Measurements from ENCODE around the gene MYDGF.
"Not testable (repeated sequence)": the region's sequence is repeated elsewhere in the genome, so short reads cannot be mapped to it uniquely, and the experiment has no call there.

The MYDGF gene

DNA sequence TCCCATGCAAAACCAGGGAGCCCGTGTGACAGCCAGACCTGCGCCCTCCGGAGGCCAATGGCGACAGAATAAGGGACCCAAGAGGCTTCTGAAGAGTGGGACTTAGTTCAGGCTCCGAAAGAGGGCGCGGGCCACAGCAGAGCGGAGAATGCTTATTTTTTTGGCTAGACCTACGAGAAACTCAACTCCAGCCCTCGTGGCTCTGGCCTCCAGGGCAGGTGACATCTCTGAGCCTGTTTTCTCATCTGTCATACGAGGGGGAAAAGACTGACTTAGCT is 30.5 kb upstream of the MYDGF start:
- H3K4me3 ChIP-seq (ENCODE audit: low read depth, low read length), result no peak overlapping the region

DNA sequence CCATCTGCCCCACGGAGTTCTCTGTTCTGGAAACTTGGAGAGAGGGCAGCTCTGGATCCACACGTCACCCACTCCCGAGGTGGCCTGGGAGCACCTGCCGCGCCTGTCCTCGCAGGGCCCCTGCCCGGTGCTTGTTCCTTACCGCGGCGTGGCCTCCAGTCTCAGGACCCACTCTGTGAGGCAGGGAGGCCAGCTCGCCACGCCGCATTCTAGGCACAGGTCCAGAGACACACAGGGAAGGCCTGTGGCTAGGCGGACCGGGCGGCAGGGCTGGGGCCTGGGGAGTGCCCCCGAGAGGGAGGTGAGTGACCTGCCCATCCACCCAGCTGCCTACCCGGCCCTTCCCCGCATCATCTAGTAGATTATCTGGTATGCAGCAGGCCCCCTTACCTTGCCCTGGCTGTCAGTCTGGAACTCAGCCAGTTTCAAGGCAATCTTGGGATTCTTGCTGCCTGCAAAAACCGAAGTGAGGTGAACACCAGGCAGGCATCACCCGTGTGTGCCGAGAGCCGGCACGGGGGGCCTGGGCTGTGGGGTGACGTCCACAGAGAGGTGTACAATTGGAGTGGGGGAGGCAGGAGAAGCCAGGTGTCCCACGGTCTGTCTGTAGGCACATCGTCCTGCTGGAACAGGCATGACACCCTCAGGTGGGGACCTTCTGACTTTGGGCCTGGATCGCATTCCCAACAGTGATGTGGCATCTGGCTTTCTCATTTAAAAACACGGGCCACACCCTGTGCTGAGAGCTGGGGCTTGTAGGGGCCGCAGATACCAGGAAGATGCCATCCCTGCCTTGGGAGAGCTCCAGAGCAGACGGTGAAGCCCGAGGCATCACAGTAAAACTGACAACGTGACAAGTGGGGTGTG is 29.9 kb upstream of the MYDGF start:
- no peak overlapping the region for H3K4me3 ChIP-seq (ENCODE audit: low read depth, low read length)

DNA sequence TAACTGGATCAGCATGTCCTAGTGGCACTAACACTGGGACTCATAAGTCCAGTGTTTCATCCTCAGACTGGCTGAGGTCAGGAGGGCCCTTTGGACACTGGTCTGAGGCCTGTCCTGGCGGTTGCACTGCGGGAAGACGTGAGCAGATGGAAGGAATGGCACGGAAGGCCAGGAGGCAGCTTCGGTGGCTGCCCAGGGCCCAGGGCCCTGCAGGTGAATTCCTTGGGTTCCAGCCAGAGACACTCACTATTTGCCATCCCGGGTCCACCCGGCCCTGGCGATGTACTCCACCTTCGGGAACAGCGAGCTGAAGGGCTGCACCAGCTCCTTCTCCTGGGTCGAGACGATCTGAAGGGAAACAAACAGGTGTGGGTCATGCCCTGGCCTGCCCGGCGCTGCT is 27.2 kb upstream of the MYDGF start:
- H3K4me3 ChIP-seq (ENCODE audit: low read depth, low read length), result no peak overlapping the region

DNA sequence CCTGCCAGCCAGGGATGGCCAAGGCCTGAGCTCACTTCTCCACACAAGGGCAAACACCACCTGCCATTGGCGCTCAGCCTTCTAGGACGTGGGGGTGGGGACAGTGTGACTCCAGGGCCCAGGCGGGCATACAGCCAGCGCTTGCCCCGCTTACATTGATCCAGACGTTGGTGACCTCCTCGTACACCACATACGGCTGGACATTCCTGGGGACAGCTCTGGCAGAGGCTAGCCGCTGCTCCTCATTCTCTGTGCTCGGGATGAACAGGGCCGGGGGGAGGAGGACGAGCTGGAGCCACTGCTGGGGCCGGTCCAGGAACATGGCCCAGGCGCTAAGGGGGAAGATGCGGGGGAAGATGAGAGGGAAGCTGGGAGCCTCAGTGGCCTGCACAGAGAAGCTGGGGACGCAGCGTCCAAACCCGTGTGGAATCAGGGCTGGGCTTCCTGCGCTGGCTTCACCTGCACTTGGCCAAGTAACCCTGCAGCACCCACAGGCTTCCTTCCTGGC is 25.1 kb upstream of the MYDGF start:
- no peak overlapping the region for H3K4me3 ChIP-seq (ENCODE audit: low read depth, low read length)

DNA sequence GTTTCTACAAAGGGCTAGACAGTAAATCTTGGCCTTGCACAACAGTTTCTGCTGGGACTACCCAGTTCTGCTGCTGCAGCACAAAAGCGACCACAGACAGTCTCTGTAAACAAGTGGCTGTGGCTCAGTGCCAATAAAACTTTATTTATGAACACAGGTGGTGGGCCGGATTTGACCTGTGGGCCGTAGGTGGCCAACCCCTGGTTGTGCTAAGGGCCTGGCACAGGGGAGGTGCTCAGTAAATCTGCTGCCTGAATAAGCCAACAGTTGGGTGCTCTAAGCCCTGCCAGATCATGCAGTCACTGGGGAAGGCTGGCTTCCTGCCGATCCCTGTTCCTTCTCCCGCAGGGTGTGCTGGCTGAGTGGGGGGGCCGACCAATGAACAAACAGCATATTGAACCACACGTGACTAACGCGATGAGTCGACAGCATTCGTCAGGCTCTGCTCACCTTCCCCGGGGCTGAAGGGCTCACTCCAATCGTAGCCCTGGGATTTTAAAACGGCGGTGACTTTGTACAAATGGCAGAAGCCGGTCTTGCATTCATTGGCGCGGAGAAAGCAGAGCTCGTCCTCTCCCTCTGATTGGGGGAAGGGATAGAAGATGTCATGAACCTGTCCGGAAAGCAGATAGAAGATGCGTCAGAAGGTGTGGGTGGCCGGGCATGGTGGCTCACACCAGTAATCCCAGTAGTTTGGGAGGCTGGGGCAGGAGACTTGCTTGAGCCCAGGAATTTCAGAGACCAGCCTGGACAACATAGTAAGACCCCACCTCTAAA is 24.3 kb upstream of the MYDGF start:
- H3K4me3 ChIP-seq (ENCODE audit: low read depth, low read length), result no peak overlapping the region

DNA sequence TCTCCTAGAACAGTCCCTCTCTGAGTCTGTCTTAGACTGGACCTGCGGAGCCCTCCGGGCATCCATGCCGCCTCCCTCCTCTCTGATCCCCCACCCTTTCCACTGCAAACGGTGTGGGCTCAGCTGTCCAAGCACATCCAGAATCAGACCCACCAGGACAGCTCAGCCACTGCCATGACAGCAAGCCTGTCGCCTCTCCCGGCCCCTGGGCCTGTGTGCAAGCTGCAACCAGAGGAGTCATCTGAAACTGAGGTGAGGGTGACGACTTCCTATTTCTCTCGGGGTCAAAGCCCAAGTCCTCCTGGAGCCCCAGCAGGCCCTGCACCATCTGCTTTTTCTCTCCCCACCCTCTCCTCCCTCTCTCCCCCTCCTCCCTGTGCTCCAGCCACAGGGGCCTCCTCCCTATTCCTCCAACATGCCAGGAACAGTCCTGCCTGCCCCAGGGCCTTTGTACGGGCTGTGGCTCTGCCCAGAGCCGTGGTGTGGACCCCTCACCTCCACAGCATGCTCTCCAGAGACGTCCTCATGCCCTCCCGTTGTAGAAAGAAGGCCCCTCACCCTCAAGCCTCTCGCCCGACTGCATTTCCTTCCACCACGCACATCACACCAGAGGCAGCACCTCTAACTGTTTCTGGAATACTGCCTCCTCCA is 23.5 kb upstream of the MYDGF start:
- no peak overlapping the region for H3K4me3 ChIP-seq (ENCODE audit: low read depth, low read length)

DNA sequence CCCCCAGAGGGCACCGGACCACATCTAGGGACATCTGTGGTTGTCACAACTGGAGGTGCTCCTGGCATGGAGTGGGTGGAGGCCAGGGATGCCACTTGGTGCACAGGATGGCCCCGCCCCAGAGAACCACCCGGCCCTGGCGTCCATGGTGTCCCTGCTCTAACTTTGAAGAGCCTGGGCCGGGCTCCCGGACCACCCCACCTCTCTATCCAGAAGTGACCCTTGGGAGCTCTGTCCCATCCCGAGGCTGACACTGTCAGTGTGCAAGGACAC is 22.9 kb upstream of the MYDGF start:
- H3K4me3 ChIP-seq (ENCODE audit: low read depth, low read length), result no peak overlapping the region

DNA sequence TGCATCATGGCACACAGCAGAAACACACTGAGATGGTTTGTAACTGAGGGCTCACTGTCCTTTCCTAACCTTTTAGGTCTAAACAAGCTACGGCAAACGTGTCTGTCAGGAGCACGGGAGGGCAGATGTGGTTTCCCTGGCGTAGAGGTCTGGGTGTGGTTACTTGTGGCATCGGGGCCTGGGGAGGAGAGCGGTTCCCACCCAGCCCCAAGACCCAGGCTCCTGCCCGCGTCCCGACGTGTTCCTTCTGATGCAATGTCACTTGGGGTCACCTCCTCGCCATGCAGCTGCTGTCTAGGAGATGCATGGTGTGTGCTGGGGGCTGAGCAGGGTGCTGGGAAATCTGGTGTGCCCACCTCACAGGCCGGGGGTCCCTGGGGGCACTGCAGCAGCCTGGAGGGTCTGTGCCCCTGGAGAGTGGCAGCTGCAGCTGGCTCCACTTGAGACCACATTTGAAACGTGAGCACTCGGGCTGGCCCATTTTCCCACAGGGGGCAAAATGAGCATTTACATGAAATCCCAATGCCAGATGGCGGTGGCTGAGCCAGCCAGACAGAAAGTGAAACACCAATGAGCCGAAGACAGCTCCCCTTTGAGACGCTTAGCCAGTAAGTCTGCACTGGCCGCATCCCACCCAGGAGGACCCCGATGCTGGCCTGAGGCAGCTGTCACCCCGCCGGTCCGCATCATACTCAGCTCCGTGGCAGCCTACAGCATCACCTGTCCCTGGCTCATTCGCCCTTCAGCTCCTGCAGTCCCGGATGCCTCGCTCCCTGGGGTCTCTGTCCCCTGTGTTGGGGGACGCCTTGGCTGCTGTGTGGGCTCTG is 22.3 kb upstream of the MYDGF start:
- H3K4me3 ChIP-seq (ENCODE audit: low read depth, low read length), result no peak overlapping the region

DNA sequence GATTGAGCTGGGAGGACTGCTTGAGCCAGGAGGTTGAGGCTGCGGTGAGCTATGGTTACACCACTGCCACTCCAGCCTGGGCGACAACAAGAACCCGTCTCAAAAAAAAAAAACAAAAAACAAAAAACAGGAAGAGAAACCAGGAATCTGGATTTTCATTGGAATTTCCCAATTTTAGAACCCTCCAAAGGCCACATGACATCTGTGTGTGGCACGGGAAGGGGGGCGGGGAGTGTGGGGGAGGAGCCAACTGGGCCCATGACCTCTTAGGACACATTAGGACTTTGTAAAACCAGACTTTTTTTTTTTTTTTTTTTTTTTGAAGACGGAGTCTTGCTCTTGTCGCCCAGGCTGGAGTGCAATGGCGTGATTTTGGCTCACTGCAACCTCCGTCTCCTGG is 21.2 kb upstream of the MYDGF start:
- no peak overlapping the region for H3K4me3 ChIP-seq (ENCODE audit: low read depth, low read length)

DNA sequence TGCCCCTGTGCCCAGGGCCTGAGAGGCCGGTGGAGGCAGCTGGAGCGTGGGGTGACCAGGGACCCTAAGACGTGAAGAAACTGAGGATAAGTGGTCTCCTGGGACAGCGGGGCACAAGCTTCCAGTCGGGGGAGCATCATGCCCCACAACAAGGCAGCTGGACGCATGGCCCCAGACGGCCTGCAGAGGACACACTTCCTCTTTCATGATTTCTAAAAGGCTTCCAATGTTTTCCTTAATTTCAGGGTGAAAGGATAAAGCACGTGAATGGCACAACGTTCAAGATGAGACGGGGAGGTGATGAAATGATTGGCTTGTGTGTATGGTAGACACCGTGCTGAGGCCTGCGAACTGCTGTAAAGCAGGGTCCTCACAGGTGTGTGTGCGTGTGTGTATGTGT is 20.2 kb upstream of the MYDGF start:
- H3K4me3 ChIP-seq (ENCODE audit: low read depth, low read length), result no peak overlapping the region

DNA sequence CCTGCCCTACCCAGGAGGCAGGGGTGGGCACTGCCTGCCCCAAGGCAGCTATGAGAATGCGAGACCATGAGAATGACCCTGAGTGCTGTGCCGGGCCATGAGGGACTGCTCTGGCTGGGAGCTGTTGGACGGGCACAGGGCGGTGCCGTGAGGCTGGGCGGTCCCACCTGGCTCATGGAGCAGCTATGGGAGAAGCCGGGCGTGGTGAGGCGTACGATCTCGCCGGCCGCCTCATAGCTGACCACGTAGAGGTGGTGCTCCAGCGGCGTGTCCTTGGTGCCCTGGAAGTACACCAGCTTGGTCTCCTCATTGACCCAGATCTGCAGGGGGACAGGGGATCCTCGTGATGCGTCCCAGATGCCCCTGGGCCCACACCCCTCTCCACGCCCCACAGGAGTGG is 19.3 kb upstream of the MYDGF start:
- H3K4me3 ChIP-seq (ENCODE audit: low read depth, low read length), result no peak overlapping the region

DNA sequence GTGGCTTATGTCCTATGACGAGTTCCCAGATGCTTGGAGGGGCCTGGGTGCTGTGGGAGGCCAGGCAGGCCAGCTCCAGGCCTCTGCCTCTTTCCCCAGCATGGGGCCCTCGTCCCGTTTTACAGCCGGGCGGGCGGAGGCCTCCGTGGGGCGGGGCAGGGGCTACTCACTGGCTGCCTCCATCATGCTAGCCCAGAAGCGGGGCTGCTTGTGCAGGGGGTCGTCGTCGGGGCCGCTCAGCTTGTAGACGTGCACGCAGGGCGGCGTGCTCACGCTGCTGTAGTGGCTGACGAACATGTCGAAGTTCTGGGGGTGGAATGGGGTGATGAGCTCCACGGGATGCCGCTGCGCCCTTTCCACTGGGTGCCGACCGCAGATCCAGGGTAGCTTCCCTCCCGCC is 18.4 kb upstream of the MYDGF start:
- no peak overlapping the region for H3K4me3 ChIP-seq (ENCODE audit: low read depth, low read length)

DNA sequence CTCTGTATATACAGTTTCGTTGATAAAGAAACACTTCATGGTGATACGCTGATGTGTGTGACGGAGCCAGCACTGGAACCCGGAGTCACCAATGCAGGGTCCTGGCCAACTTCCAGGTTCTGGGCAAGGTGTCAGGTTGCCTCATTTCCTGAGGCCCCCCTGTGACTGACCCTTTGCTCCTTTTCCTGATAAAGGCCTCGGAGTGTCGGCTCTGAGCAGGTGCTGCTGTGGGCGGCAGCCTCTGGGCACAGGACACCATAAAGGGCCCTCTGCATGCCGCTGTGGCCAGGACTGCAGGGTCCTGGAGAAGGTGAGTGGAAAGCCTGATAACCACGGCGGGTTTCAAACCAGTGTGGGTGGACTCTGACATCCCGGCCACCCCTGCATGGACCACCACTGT is 17.3 kb upstream of the MYDGF start:
- no peak overlapping the region for H3K4me3 ChIP-seq (ENCODE audit: low read depth, low read length)

DNA sequence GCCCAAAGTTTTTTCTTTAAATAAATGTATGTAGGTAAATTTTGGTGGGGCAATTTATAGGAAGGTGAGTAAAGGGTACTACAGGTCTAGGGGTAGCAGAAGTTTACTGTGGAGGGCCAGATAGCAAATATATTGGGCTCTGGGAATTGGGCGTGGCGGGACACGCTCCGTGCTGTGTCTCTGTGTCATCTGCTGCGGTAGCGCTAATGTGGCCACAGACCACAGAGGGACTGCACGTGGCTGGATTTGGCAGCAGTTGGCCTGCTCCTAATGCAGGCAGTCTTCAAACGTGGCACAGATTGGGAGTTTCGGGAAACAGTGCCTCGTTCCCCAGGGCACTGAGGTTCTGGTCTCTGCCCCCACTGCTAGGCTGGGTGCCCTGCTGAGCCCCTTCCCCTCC is 16.6 kb upstream of the MYDGF start:
- H3K4me3 ChIP-seq (ENCODE audit: low read depth, low read length), result no peak overlapping the region

DNA sequence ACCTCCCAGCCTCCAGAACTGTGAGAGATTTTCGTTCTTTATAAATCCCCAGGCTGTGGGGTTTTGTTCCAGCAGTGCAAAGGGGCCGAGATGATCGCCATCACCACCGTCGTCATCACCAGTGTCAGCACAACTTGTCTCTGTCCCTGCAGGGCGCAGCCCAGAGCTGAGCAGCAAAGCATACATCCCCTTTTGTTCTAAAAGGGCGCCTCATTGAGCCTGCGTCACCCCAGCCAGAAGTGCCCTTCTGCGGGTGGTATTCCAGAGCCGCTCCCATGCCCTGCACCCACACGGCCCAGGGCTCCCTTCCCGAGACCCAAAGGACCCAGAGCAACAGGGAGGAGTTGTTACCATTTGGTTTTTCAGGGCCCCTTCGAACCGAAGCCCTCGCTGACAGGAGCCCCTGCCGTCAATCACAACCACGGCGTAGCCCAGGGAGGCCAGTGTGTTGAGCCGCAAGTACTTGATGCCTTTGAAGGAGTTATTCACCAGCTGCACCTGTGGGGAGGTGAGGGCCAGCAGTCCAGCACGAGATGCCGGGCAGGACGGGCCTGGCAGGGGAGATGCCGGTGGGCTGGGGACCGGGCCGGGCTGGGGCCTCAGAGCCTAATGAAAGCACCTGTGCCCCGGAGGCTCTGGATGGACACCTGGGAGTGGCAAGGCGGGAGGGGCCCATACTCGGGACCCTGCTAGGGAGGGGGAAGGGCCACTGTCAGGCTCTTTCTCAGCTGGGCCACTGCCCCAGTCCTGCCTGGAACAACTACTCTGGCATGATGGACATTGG is 14.4 kb upstream of the MYDGF start:
- H3K4me3 ChIP-seq (ENCODE audit: low read depth, low read length), result no peak overlapping the region

DNA sequence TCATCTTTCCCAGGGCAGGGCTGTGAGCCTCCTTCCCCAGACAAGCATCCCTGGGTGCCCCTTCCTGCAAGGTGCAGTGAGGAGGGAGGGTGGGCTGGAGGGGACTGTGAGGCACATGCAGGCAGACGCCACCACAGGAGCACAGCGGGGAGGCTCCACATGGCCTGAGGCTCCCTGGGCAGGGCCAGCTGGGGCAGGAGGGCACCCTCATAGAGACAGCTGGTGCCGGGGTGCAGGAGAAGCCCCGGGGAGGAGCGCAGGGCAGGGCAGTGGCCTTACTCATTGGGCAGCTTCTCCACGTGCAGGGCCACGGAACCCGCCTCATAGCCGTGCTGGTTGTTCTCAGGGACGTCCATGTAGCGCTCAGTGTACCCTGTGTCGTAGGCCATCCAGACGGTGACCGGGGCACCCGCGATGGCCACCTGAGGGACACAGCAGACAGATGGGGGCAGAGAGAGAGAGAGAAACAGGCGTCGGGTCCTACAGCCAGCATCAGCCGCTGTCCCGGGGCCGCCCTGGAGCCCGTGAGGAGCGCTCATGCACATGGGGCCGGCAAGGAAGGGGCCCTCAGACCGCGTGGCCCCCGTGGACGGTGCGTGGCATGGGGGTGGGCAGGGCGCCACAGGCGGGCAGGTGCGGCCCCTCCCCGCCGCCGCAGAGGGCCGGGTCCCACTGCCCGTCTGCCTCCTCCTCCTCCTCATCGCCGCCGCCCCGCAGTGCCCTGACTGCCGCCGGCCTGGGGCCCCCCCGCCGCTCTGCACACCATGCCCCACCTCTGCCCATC is 12.5 kb upstream of the MYDGF start:
- H3K4me3 ChIP-seq (ENCODE audit: low read depth, low read length), result no peak overlapping the region

DNA sequence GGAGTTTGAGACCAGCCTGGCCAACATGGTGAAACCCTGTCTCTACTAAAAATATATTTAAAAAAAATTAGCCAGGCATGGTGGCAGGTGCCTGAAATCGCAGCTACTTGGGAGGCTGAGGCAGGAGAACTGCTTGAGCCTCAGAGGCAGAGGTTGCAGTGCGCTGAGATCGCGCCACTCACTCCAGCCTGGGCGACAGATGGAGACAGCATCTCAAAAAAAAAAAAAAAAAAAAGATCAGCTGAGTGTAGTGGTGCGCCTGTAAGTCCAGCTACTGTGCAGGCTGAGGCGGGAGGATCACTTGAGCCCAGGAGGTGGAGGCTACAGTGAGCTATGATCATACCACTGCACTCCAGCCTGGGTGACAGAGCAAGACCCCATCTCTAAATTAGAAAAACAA is 9.9 kb upstream of the MYDGF start:
- H3K4me3 ChIP-seq (ENCODE audit: low read depth, low read length), result not testable (repeated sequence)

DNA sequence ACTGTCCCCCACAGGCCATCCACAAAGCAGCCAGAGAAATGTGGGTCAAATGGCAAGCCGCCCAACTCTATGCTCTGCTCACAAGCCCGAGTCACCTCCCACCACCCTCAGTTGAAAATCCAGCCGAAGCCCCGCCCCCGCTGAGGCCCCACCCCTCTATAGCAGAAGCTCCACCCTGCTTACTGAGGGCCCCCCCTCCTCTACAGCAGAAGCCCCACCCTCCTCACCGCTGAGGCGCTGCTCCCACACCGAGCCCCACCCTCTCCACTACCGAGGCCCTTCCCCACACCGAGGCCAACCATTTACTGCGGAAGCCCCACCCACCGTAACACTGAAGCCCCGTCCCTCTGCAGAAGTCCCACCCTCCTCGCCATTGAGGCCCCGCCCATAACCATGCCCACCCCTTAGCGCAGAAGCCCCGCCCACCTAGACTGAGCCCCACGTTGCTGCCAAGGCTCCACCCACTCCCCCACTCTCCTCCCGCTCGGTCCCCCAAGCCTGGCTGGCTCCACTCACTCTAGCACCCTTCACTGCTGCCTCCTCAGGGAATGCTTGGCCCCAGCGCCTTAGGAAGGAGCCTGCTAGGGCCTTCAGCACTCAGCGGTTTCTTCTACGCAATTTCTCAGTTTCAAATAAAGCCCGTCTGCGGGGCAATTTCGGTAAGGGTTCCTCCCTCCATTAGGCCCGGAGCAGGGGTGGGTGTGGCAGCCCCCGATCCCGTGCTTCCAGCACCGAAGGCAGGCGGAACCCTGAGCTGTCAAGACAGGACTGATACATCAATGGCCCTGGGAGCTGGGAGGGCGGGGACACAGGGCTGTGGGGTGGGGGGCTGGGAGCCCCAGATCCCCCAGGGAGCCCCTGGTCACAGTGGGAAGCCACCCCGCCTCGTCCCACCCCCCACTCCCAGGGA is 9.0 kb upstream of the MYDGF start:
- no peak overlapping the region for H3K4me3 ChIP-seq (ENCODE audit: low read depth, low read length)

All from iPS-11a (cell line).